Uterus (tissue), 2 donors: ENCODE measurements around the gene SPINK7.

Experiments used
- POLR2A ChIP-seq, 2 donors: fragments of 450-650 bp; IDR thresholded peaks; one replicate each; pipeline ENCODE4 v1.6.1; 2016; ENCODE audit warnings: antibody characterized with exemption in 2 of 2, mild to moderate bottlenecking in 1 of 2, moderate library complexity in 1 of 2
- TF ChIP-seq, protein P1 (sequence below), 4 experiments: fragments of 200-600 bp in 2 of 4; fragments of 450-650 bp in 2 of 4; sonication (generic) in 2 of 4; IDR thresholded peaks; one replicate each; pipeline ENCODE4 v1.5.1; 2016 to 2019; ENCODE audit warnings: antibody characterized with exemption in 4 of 4, mild to moderate bottlenecking in 2 of 4, moderate library complexity in 1 of 4

DNA sequence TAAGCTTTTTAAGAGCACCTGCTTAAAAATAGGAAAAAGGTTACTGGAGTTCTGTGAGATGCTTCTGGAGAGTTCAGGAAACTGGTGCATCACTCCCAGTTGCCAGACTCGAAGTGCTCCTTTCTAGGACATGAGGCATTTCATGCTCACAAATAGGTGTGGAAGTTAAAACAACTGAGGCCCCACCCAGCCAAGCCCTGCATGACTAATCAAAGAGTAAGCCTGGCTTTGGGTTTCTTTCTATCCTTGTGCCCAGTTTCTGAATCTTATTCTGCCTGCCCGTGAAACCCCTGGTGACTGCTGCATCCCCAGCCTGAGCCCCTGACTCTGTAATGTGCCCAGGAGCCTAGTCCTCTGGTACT is 30.8 kb downstream of the SPINK7 start:
- TF ChIP-seq, protein P1, sequence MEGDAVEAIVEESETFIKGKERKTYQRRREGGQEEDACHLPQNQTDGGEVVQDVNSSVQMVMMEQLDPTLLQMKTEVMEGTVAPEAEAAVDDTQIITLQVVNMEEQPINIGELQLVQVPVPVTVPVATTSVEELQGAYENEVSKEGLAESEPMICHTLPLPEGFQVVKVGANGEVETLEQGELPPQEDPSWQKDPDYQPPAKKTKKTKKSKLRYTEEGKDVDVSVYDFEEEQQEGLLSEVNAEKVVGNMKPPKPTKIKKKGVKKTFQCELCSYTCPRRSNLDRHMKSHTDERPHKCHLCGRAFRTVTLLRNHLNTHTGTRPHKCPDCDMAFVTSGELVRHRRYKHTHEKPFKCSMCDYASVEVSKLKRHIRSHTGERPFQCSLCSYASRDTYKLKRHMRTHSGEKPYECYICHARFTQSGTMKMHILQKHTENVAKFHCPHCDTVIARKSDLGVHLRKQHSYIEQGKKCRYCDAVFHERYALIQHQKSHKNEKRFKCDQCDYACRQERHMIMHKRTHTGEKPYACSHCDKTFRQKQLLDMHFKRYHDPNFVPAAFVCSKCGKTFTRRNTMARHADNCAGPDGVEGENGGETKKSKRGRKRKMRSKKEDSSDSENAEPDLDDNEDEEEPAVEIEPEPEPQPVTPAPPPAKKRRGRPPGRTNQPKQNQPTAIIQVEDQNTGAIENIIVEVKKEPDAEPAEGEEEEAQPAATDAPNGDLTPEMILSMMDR (IDR thresholded peaks at IDR 0.05), result no peak
- no peak for TF ChIP-seq POLR2A (IDR thresholded peaks at IDR 0.05)
